ENCODE data around the gene ICE1. TPM values are rescaled to one million over a fixed set of nuclear protein-coding genes. Genes with fewer than 3 reads are reported as not detected.
"Not testable (repeated sequence)": the region's sequence is repeated elsewhere in the genome, so short reads cannot be mapped to it uniquely, and the experiment has no call there.

ICE1 gene
- total and polyA plus RNA-seq, 8 donors: 22.3 to 32.0 (median 30.5) TPM

DNA sequence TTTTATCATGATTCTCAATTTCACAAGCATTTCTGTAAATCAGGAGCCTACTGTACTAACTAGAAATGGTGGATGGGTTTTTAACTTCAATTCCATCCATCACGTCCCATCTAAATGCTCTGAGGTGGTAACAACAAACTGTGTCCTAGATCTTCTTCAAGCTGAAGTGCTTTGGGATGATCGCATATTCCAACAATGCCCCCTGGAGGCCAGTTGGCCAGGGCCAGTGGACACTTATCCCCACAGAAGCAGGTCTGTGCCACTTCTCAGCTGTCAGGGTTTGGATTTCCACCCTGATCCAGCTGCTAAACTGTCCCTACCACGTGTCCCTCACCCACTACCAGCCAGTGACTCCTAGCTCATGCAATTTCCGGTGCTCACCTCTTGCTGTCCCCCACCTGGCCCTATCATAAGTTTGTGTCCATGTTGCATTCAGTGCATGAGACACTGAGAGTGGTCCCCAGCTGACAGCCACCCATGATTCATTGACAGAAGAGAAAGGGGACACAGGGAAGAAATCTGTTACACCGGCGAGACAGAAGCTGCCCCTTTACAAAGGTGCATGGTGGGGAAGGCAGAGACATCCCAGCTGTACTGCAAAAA is 28.0 kb upstream of the ICE1 start:
- H3K4me3 ChIP-seq, H3K9me3 ChIP-seq, H3K36me3 ChIP-seq, H3K27ac ChIP-seq, H3K27me3 ChIP-seq, H3K4me1 ChIP-seq: not testable (repeated sequence)
- DNase-seq (peak in 1 of 4 donors; percentile 53), ATAC-seq (peak; percentile 86)
- TF ChIP-seq, protein P1, sequence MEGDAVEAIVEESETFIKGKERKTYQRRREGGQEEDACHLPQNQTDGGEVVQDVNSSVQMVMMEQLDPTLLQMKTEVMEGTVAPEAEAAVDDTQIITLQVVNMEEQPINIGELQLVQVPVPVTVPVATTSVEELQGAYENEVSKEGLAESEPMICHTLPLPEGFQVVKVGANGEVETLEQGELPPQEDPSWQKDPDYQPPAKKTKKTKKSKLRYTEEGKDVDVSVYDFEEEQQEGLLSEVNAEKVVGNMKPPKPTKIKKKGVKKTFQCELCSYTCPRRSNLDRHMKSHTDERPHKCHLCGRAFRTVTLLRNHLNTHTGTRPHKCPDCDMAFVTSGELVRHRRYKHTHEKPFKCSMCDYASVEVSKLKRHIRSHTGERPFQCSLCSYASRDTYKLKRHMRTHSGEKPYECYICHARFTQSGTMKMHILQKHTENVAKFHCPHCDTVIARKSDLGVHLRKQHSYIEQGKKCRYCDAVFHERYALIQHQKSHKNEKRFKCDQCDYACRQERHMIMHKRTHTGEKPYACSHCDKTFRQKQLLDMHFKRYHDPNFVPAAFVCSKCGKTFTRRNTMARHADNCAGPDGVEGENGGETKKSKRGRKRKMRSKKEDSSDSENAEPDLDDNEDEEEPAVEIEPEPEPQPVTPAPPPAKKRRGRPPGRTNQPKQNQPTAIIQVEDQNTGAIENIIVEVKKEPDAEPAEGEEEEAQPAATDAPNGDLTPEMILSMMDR (IDR thresholded peaks at IDR 0.05): peak; percentile 58
- intact Hi-C loops (cut with DNase I): loop anchor here in 1 of 2 donors (10.0 kb wide), 1 partner anchor 250 kb away; the partner anchor contains the start of gene ADAMTS16

DNA sequence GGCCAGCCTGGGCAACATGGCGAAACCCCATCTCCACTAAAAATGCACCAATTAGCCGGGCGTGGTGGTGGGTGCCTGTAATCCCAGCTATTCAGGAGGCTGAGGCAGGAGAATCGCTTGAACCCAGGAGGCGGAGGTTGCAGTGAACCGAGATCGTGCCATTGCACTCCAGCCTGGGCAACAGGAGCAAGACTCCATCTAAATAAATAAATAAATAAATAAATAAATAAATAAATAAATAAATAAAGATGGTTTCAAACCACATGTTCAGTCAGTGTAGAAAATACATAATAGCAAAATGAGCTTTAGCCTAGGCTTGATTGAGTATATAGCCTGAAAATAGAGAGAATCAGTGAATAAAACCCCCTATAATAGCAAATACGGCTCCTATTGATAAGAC is 27.4 kb upstream of the ICE1 start:
- intact Hi-C loops (cut with DNase I): loop anchor here in 1 of 2 donors (10.0 kb wide), 1 partner anchor 250 kb away; the partner anchor contains the start of gene ADAMTS16
- not testable (repeated sequence) for H3K27ac ChIP-seq, DNase-seq, H3K4me3 ChIP-seq, H3K27me3 ChIP-seq, H3K4me1 ChIP-seq, ATAC-seq, H3K9me3 ChIP-seq, H3K36me3 ChIP-seq

DNA sequence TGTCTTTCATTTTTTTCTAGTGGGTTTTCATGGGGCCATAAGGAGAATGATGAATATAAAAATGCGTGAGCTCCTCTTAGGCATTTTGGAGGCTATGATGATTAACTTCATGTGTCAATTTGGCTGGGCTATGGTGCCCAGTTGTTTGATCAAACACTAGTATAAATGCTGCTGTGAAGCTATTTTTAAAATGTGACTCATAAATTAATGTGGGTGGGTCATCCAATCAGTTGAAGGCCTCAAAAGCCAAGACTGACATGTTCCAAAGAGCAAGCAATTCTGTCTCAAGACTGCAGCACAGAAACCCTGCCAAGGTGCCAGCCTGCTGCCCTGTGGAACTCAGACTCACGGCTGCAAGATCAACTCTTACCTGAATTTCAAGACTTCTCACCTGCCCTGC is 24.4 kb upstream of the ICE1 start:
- Histone ChIP-seq H3K4me1 (no peaks in the 10 kb centered on the region), H3K9me3 (peaks cover 0 to 6% of the 10 kb centered on the region in 2 donors), H3K27me3 (no peaks in the 10 kb centered on the region), H3K4me3 (no peak overlapping the region), H3K36me3 (no peaks in the 10 kb centered on the region), H3K27ac (no peak overlapping the region)
- ATAC-seq (no peak), DNase-seq (no peak)
- TF ChIP-seq, protein P1 (IDR thresholded peaks at IDR 0.05): no peak
- intact Hi-C loops (cut with DNase I): loop anchor here in 1 of 2 donors (10.0 kb wide), 1 partner anchor 253 kb away; the partner anchor contains the start of gene ADAMTS16

DNA sequence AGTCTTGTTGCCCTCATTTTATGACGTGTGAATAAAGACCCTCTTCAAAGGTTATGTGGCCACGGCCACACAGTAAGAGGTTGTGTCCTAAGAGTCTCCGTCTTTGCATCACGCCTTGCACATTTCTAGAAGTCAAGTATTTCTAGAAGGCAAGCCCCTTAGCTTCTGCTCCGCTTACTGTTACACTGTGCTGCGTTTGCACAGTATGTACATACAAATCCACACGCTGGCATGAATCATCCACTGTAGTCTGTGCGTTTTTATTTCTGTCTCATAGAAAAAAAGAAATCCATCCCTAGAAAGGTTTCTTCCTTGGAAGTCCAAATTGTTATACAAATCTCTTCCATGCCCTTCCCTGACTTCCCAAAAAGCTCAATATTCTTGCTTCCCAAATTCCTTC is 21.4 kb upstream of the ICE1 start:
- intact Hi-C loops (cut with DNase I): no loop called here
- TF ChIP-seq, protein P1 (IDR thresholded peaks at IDR 0.05): no peak
- no peaks in the 10 kb centered on the region for H3K4me1 ChIP-seq

DNA sequence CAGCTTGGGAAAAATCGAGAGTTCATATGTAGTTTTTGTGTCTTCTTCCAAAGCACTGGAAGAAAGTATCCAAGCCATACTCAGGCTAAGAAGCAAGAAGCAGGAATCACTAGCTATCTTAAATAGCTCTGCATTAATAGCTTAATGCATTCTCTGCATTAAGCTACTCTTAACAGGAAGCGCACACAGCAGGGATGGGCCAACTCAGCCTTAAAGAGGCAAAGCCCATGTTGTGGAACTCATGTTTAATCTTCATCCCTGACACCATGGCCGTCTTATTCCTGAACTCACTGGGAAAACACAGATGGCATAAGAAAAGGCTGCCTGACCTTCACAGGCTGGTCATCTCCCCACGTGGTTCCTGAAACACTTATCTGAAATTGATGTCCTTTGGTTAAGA is 18.7 kb upstream of the ICE1 start:
- no peaks in the 10 kb centered on the region for H3K36me3 ChIP-seq
- H3K4me1 ChIP-seq: no peaks in the 10 kb centered on the region
- DNase-seq (no peak), ATAC-seq (no peak)
- no peak overlapping the region for H3K4me3 ChIP-seq
- H3K27ac ChIP-seq: no peak overlapping the region
- H3K9me3 ChIP-seq: peaks cover 0 to 9% of the 10 kb centered on the region in 2 donors
- intact Hi-C loops (cut with DNase I): no loop called here
- no peaks in the 10 kb centered on the region for H3K27me3 ChIP-seq
- TF ChIP-seq, protein P1 (IDR thresholded peaks at IDR 0.05): no peak

More for the DNA sequence above, 21.4 kb upstream of the ICE1 start:
- Histone ChIP-seq H3K36me3 (no peaks in the 10 kb centered on the region), H3K27ac (no peak overlapping the region), H3K9me3 (peaks cover 0 to 6% of the 10 kb centered on the region in 2 donors), H3K4me3 (no peak overlapping the region), H3K27me3 (no peaks in the 10 kb centered on the region)
- no peak for DNase-seq
- ATAC-seq: no peak

DNA sequence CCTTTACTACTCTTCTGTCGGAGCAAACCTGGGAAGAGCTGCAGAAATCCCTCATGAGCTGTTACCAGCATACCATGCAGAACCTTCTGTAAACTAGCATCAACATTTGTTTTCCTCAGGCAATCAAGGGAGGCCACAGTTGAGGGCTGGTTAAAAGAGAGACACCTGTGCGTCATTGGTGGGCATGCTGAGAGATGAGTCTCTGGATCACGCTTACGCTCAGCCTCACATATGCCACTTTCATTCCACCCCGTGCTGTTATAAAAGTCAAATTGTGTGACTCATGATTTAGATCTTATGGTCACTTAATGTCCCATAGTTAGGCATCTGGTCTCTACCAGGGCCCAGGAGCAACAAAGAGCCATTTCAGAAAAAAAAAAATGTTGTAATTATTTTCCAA is 18.1 kb upstream of the ICE1 start:
- H3K4me3 ChIP-seq: no peak overlapping the region
- TF ChIP-seq, protein P1 (IDR thresholded peaks at IDR 0.05): no peak
- ATAC-seq: no peak

More for the DNA sequence above, 18.1 kb upstream of the ICE1 start:
- intact Hi-C loops (cut with DNase I): no loop called here
- DNase-seq: no peak
- no peak overlapping the region for H3K27ac ChIP-seq
- H3K27me3 ChIP-seq: no peaks in the 10 kb centered on the region
- H3K4me1 ChIP-seq: no peaks in the 10 kb centered on the region
- H3K36me3 ChIP-seq: no peaks in the 10 kb centered on the region
- peaks cover 0 to 11% of the 10 kb centered on the region in 2 donors for H3K9me3 ChIP-seq

All from left lung (tissue), 10 donors.